ENCODE measurements around the gene ANKRD29.

The ANKRD29 gene

GRCh38 chr18:23552505-23552904, 110.2 kb downstream of the ANKRD29 start:
- DNase-seq = no peak

GRCh38 chr18:23551978-23552377, 110.7 kb downstream of the ANKRD29 start:
- no peak for DNase-seq

- DNase-seq = no peak
Measured at GRCh38 chr18:23550898-23551297, 111.8 kb downstream of the ANKRD29 start.

Measured in activated T-cell treated with anti-CD3 and anti-CD28 coated beads, Interleukin-2, amount 50 U/mL, for 1 hour (primary cell).